Spleen (tissue), 11 donors: ENCODE measurements around the gene RNF26. TPM values are rescaled to one million over a fixed set of nuclear protein-coding genes. Genes with fewer than 3 reads are reported as not detected.

Source experiments
- DNase-seq: peaks from one replicate; pipeline ENCODE4 v3.0.0-alpha.2; 2020
- H3K27ac ChIP-seq, 8 donors: fragments of 200-600 bp; sonication (generic) in 7 of 8; 1 replicate in 4 of 8; 2 replicates in 4 of 8; pipeline versions ENCODE4 v1.5.0 to v1.8.0; 2016 to 2021; ENCODE audit warnings: inconsistent platforms in 4 of 8, mild to moderate bottlenecking in 4 of 8, moderate library complexity in 1 of 8
- H3K27me3 ChIP-seq, 7 donors: fragments of 200-600 bp; sonication (generic) in 6 of 7; replicated peaks in 1 of 7; 1 replicate in 4 of 7; 2 replicates in 3 of 7; pipeline versions ENCODE4 v1.5.0 to v1.8.0; 2016 to 2021; ENCODE audit warnings: inconsistent platforms in 3 of 7, mild to moderate bottlenecking in 1 of 7
- H3K36me3 ChIP-seq, 6 donors: fragments of 200-600 bp; sonication (generic) in 5 of 6; 1 replicate in 4 of 6; 2 replicates in 2 of 6; pipeline versions ENCODE4 v1.5.0 to v1.8.0; 2016 to 2021; ENCODE audit warnings: inconsistent platforms in 2 of 6
- H3K4me1 ChIP-seq, 6 donors: fragments of 200-600 bp; sonication (generic) in 5 of 6; 1 replicate in 3 of 6; 2 replicates in 3 of 6; pipeline versions ENCODE4 v1.5.0 to v1.8.0; 2016 to 2021; ENCODE audit warnings: inconsistent platforms in 3 of 6
- H3K4me3 ChIP-seq, 8 donors: fragments of 200-600 bp; sonication (generic) in 7 of 8; 1 replicate in 4 of 8; 2 replicates in 4 of 8; pipeline versions ENCODE4 v1.5.0 to v1.8.0; 2016 to 2021; ENCODE audit warnings: inconsistent platforms in 4 of 8, mild to moderate bottlenecking in 4 of 8, moderate library complexity in 2 of 8
- H3K9me3 ChIP-seq, 8 donors: fragments of 200-600 bp; sonication (generic) in 7 of 8; 1 replicate in 4 of 8; 2 replicates in 4 of 8; pipeline versions ENCODE4 v1.5.0 to v1.8.0; 2016 to 2021; ENCODE audit warnings: inconsistent platforms in 4 of 8
- POLR2A ChIP-seq, 3 donors: fragments of 450-650 bp; IDR thresholded peaks; one replicate each; pipeline ENCODE4 v1.5.1; 2017; ENCODE audit warnings: antibody characterized with exemption in 3 of 3, mild to moderate bottlenecking in 1 of 3
- POLR2AphosphoS5 ChIP-seq, 3 donors: sonication (generic); formaldehyde crosslinking; IDR thresholded peaks; one replicate each; pipeline ENCODE4 v1.5.1; 2017; ENCODE audit warnings: antibody characterized with exemption in 3 of 3
- WGBS, 5 donors: extraction: QIAGEN DNeasy Blood & Tissue Kit in 3 of 5; methylation state at CpG; one replicate each; pipeline versions ENCODE4 v1.1.5 to v1.1.7; 2013 to 2018; 5-methylcytosine and 5-hydroxymethylcytosine counted together
- intact Hi-C: fragments of 100-400 bp; cut with DNase I; formaldehyde crosslinking; loops from one replicate; pipeline ENCODE4 v1.15.0; 2023; ENCODE audit warnings: low total_unique reads
- polyA plus RNA-seq, 3 donors: library from polyadenylated mRNA; stranded (reverse); fragments of 200-250 nt; gene quantifications; one replicate each; pipeline ENCODE4 v1.2.1, GENCODE V29; 2013
- total RNA-seq, 7 donors: library from RNA; depleted of rRNA in 3 of 7; stranded (reverse); fragments of >200 nt in 3 of 7; fragmentation: NEBNext Ultra II Directional in 4 of 7; extraction: Animal tissue kit (Norgen Biotek cat#: 25700) in 4 of 7; gene quantifications; one replicate each; pipeline versions ENCODE4 v1.1.0 to v1.2.1, GENCODE V29; 2016 to 2021
- TF ChIP-seq, protein P1 (sequence below), 11 experiments: fragments of 200-600 bp in 7 of 11; fragments of 450-650 bp in 4 of 11; sonication (generic) in 4 of 11; IDR thresholded peaks in 8 of 11; conservative IDR thresholded peaks in 3 of 11; 1 replicate in 7 of 11; 2 replicates in 4 of 11; pipeline versions ENCODE4 v1.4.0 to v1.8.0; 2016 to 2021; ENCODE audit warnings: antibody characterized with exemption in 11 of 11, inconsistent platforms in 4 of 11, mild to moderate bottlenecking in 1 of 11
- donor health status: healthy with polysubstance abuse.
- donor health status: DM: no; HTN: no; CAD: no; lungs with moderate emphysema.
- donor health status: DM: no; HTN: no; CAD: no.
- donor health status: Bipolar disorder and iron deficiency.
- donor health status: healthy.
- donor health status: DM: no; HTN: no; CAD: no.
- donor health status: DM: yes; HTN: yes; CAD: no.

The RNF26 gene
- total and polyA plus RNA-seq, 10 donors, result 8.6 to 18.2 (median 15.0) TPM

DNA sequence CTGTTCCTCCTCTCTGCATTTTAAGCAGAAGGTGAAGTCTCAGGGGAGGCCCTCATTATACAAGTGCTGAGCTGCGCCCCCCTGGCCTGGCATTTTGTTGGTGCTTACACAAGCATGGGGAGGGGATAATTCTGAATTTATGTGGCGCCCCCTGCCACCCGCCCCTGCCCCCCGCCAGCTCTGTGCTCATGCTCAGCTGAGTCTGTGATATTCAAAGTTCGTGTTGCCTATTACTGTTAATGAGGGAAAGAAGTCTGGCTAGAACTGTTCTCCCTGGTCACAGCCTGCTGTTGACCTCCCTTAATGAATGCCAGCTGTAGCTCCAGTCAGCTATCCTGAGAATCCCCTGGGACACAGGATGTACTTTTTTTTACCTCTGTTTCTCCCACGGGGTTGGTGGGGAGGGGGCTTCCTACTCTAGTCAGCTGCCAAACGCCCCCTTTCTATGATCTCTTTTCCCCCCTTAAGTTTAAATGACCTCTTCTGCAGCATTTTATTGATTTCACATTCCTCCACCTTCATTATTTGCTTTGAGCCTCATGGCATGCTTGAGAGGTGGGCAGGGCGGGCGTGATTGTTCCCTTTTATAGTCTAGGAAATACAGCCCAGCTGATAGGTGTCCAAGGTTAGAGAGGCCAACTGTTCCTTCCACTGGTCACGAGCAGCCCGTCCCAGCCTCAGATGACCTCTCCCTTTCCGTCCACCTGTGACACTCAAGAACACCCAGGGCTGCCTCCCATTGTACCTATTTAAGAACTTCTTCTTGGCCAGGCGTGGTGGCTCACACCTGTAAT is 35.0 kb downstream of the RNF26 start:
- no peak overlapping the region for H3K4me3 ChIP-seq
- intact Hi-C loops, result no loop called here
- WGBS, 5 donors, result 75 to 82% (median 77%) methylated on average over 13 of the region's 13 CpGs
- no peak for TF ChIP-seq POLR2A (IDR thresholded peaks at IDR 0.05)
- TF ChIP-seq, protein P1, sequence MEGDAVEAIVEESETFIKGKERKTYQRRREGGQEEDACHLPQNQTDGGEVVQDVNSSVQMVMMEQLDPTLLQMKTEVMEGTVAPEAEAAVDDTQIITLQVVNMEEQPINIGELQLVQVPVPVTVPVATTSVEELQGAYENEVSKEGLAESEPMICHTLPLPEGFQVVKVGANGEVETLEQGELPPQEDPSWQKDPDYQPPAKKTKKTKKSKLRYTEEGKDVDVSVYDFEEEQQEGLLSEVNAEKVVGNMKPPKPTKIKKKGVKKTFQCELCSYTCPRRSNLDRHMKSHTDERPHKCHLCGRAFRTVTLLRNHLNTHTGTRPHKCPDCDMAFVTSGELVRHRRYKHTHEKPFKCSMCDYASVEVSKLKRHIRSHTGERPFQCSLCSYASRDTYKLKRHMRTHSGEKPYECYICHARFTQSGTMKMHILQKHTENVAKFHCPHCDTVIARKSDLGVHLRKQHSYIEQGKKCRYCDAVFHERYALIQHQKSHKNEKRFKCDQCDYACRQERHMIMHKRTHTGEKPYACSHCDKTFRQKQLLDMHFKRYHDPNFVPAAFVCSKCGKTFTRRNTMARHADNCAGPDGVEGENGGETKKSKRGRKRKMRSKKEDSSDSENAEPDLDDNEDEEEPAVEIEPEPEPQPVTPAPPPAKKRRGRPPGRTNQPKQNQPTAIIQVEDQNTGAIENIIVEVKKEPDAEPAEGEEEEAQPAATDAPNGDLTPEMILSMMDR (IDR thresholded peaks at IDR 0.05 in 8 of 11, conservative IDR thresholded peaks at IDR 0.05 in 3 of 11), result no peak
- TF ChIP-seq POLR2AphosphoS5 (IDR thresholded peaks at IDR 0.05), result no peak
- peaks cover 0 to 87% (median 25%) of the 10 kb centered on the region in 7 donors for H3K27me3 ChIP-seq
- DNase-seq, result no peak
- H3K4me1 ChIP-seq, result peaks cover 0 to 40% (median 9%) of the 10 kb centered on the region in 6 donors
- H3K27ac ChIP-seq, result no peak overlapping the region
- H3K36me3 ChIP-seq, result no peaks in the 10 kb centered on the region
- no peaks in the 10 kb centered on the region for H3K9me3 ChIP-seq

DNA sequence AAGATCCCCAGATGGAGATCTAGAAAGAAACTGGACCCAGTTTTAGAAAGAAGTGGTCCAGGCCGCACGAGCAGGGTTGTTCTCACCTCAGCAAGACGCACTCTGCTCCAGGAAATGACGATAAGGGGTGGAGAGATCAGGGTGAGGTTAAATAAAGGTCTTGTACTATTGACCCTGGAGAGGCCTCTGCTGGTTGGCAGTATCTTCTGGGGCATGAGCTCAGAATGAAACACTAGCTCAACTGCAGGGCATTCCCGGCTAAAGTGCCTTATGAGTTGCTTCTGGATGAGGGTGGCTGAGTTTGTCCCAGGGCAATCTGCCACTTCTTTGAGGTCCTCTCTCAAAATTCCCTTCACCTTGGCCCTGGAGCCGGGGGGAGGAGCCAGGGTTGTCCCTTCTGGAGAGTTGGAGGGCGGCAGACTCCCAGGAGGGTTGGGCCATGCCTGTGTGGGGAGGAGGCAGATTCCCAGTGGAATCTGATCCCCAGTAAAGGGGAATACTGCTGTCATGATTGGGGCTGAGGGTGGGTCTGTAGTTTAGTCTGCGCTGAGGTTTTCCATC is 36.2 kb downstream of the RNF26 start:
- H3K36me3 ChIP-seq, result no peaks in the 10 kb centered on the region
- H3K4me1 ChIP-seq, result peaks cover 0 to 43% (median 8%) of the 10 kb centered on the region in 6 donors
- WGBS, 5 donors, result 58 to 82% (median 68%) methylated on average over 6 to 8 of the region's 8 CpGs
- no peak for TF ChIP-seq POLR2A (IDR thresholded peaks at IDR 0.05)
- TF ChIP-seq POLR2AphosphoS5 (IDR thresholded peaks at IDR 0.05), result no peak
- TF ChIP-seq, protein P1 (IDR thresholded peaks at IDR 0.05 in 8 of 11, conservative IDR thresholded peaks at IDR 0.05 in 3 of 11), result no peak
- no peak overlapping the region for H3K4me3 ChIP-seq
- no peaks in the 10 kb centered on the region for H3K9me3 ChIP-seq
- DNase-seq, result no peak
- intact Hi-C loops, result no loop called here
- no peak overlapping the region for H3K27ac ChIP-seq
- peaks cover 0 to 82% (median 13%) of the 10 kb centered on the region in 7 donors for H3K27me3 ChIP-seq

DNA sequence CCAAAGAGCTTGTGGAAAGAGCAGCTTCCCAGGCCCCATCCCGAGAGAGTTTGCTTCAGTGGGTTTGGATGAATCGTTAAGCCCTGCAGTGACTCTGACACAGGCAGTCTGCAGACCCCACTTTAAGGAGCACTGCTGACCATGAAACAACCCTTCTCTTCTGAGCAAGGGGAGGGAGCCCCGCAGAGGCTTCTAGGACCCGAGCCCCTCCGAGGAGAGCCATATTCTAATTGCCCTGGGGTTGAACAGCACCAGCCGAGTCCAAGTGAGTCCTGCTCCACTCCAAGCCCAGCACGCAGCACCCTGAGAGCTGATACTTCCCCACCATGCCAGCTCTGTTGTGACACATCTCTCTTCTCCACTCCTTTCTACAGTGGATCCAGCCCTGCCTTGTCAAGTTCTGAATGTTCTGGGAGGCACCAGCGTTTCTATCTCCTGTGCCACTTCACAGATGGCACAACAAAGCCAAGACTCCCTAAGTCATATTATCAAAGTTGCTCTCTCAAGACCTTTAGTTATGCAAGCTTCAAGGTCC is 36.8 kb downstream of the RNF26 start:
- TF ChIP-seq POLR2A (IDR thresholded peaks at IDR 0.05) (no peak), POLR2AphosphoS5 (IDR thresholded peaks at IDR 0.05) (no peak)
- TF ChIP-seq, protein P1 (IDR thresholded peaks at IDR 0.05 in 8 of 11, conservative IDR thresholded peaks at IDR 0.05 in 3 of 11), result no peak
- DNase-seq, result no peak
- Histone ChIP-seq H3K4me1 (peaks cover 0 to 46% (median 8%) of the 10 kb centered on the region in 6 donors), H3K9me3 (no peaks in the 10 kb centered on the region), H3K27me3 (peaks cover 0 to 77% (median 12%) of the 10 kb centered on the region in 7 donors), H3K36me3 (no peaks in the 10 kb centered on the region), H3K27ac (no peak overlapping the region), H3K4me3 (no peak overlapping the region)
- intact Hi-C loops, result no loop called here
- 67 to 90% (median 83%) methylated on average over 3 to 8 of the region's 8 CpGs for WGBS, 5 donors

DNA sequence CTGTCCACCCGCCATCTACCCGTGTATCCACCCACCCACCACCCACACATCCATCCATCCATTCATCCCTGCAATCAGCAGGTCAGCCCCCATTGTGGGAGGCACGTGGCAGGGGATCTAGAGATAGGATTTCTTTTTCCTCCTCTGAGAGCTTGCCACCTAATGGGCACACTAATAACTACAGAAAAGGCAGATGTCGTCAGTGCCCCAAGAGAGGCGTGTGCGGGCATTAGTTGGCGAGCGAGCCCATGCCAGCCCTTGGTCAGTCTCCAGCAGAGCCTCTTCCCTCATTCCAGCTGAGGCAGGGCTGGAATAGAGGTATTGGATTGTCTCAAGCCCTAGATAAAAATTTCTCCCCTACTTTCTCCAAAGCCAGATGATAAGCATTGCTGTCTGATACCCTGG is 37.5 kb downstream of the RNF26 start:
- TF ChIP-seq POLR2AphosphoS5 (IDR thresholded peaks at IDR 0.05), result no peak
- no peak for TF ChIP-seq POLR2A (IDR thresholded peaks at IDR 0.05)
- H3K4me3 ChIP-seq, result no peak overlapping the region
- H3K36me3 ChIP-seq, result no peaks in the 10 kb centered on the region
- intact Hi-C loops, result no loop called here
- H3K4me1 ChIP-seq, result peaks cover 0 to 53% (median 10%) of the 10 kb centered on the region in 6 donors
- H3K27me3 ChIP-seq, result peaks cover 0 to 70% (median 9%) of the 10 kb centered on the region in 7 donors
- no peak overlapping the region for H3K27ac ChIP-seq
- H3K9me3 ChIP-seq, result no peaks in the 10 kb centered on the region
- DNase-seq, result no peak
- WGBS, 5 donors, result 60 to 75% (median 62%) methylated on average over 8 of the region's 8 CpGs
